Mesendoderm (in vitro differentiated cells): ENCODE measurements around the gene ARHGAP26.
"Not testable (repeated sequence)": the region's sequence is repeated elsewhere in the genome, so short reads cannot be mapped to it uniquely, and the experiment has no call there.

ENCODE experiments used
- DNase-seq: peaks from one replicate; pipeline ENCODE4 v3.0.0; 2013
- H2AK5ac ChIP-seq: 2 replicates; pipeline ENCODE4 v1.6.1; 2013; ENCODE audit warnings: low read length, inconsistent platforms
- H2BK120ac ChIP-seq: 2 replicates; pipeline ENCODE4 v1.6.1; 2013; ENCODE audit warnings: low read depth, mild to moderate bottlenecking, low read length, moderate library complexity, mixed read lengths
- H2BK15ac ChIP-seq: replicated peaks from 2 replicates; pipeline ENCODE4 v1.6.1; 2013; ENCODE audit warnings: low read depth, mild to moderate bottlenecking, moderate library complexity
- H2BK5ac ChIP-seq: 2 replicates; pipeline ENCODE4 v1.6.1; 2013; ENCODE audit warnings: low read length, inconsistent platforms
- H3K18ac ChIP-seq: 2 replicates; pipeline ENCODE4 v1.6.1; 2013; ENCODE audit warnings: mild to moderate bottlenecking, low read length, mixed read lengths
- H3K23ac ChIP-seq: one replicate; pipeline ENCODE4 v1.6.1; 2013; ENCODE audit warnings: low read length
- H3K27ac ChIP-seq: 2 replicates; pipeline ENCODE4 v1.5.1; 2013; ENCODE audit warnings: low read depth, mild to moderate bottlenecking, inconsistent platforms, low read length, moderate library complexity
- H3K27me3 ChIP-seq: 2 replicates; pipeline ENCODE4 v1.6.1; 2013; ENCODE audit warnings: low read length, control low read depth, mild to moderate bottlenecking, inconsistent platforms; ENCODE audit not compliant: insufficient read depth, poor library complexity
- H3K36me3 ChIP-seq: 2 replicates; pipeline ENCODE4 v1.6.1; 2013; ENCODE audit warnings: low read length, inconsistent platforms; ENCODE audit not compliant: control insufficient read depth, insufficient read depth
- H3K4ac ChIP-seq: one replicate; pipeline ENCODE4 v1.6.1; 2013; ENCODE audit warnings: low read depth, mild to moderate bottlenecking, low read length, moderate library complexity
- H3K4me1 ChIP-seq: 2 replicates; pipeline ENCODE4 v1.6.1; 2013; ENCODE audit warnings: low read depth, low read length, inconsistent platforms; ENCODE audit not compliant: control insufficient read depth
- H3K4me2 ChIP-seq: 2 replicates; pipeline ENCODE4 v1.6.1; 2013; ENCODE audit warnings: low read length
- H3K4me3 ChIP-seq: 2 replicates; pipeline ENCODE4 v1.5.1; 2013; ENCODE audit warnings: mild to moderate bottlenecking, low read length
- H3K56ac ChIP-seq: one replicate; pipeline ENCODE4 v1.6.1; 2013; ENCODE audit warnings: low read length
- H3K79me1 ChIP-seq: 2 replicates; pipeline ENCODE4 v1.6.1; 2013; ENCODE audit warnings: low read length, inconsistent platforms
- H3K79me2 ChIP-seq: 2 replicates; pipeline ENCODE4 v1.6.1; 2013; ENCODE audit warnings: mild to moderate bottlenecking, low read length; ENCODE audit not compliant: control insufficient read depth, insufficient read depth
- H3K9ac ChIP-seq: 2 replicates; pipeline ENCODE4 v1.6.1; 2013; ENCODE audit warnings: low read length, inconsistent platforms
- H4K5ac ChIP-seq: one replicate; pipeline ENCODE4 v1.6.1; 2013; ENCODE audit warnings: low read length
- H4K8ac ChIP-seq: one replicate; pipeline ENCODE4 v1.6.1; 2013; ENCODE audit warnings: low read depth, mild to moderate bottlenecking, control low read depth, low read length, moderate library complexity
- WGBS: extraction: QIAGEN DNeasy Blood & Tissue Kit; methylation state at CpG from one replicate; pipeline ENCODE4 v1.1.7; 2013; ENCODE audit warnings: low lambda C conversion rate, missing lambda C conversion rate; ENCODE audit not compliant: insufficient coverage; ENCODE audit errors: extremely low coverage; 5-methylcytosine and 5-hydroxymethylcytosine counted together

ARHGAP26 gene

DNA sequence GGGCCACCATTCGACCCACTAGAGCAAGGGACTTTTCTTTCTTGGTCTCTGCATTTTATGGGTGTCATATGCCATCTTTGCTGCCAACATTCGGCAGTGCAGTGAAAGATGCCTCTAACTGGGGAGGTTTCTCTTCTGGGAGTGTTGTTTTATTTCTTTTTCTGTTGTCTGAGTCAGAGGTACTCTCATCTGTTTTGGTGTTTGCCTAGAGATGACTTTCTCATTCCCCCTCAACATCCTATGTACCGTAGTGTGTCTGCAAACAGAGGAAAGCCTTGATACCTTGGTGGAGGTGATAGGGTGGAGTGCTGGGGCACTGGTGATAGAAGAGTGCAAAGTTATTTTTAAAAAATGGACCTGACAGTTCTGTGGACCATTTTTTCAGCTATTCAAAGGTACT lies 182.1 kb downstream of the ARHGAP26 start:
- Histone ChIP-seq H3K18ac (no peak overlapping the region), H3K36me3 (no peaks in the 10 kb centered on the region), H3K4me1 (no peaks in the 10 kb centered on the region), H3K27me3 (no peaks in the 10 kb centered on the region), H3K56ac (no peak overlapping the region), H3K79me1 (no peaks in the 10 kb centered on the region), H2BK15ac (no peak overlapping the region), H3K4ac (no peak overlapping the region), H4K8ac (no peak overlapping the region), H3K27ac (no peak overlapping the region), H3K23ac (no peak overlapping the region), H3K4me2 (no peak overlapping the region), H3K9ac (no peak overlapping the region), H4K5ac (no peak overlapping the region), H3K79me2 (no peaks in the 10 kb centered on the region), H2AK5ac (no peak overlapping the region), H2BK120ac (no peak overlapping the region), H3K4me3 (no peak overlapping the region), H2BK5ac (no peak overlapping the region)
- whole genome bisulfite sequencing = no CpG with 5 or more reads among the region's 3 CpGs
- no peak for DNase-seq

DNA sequence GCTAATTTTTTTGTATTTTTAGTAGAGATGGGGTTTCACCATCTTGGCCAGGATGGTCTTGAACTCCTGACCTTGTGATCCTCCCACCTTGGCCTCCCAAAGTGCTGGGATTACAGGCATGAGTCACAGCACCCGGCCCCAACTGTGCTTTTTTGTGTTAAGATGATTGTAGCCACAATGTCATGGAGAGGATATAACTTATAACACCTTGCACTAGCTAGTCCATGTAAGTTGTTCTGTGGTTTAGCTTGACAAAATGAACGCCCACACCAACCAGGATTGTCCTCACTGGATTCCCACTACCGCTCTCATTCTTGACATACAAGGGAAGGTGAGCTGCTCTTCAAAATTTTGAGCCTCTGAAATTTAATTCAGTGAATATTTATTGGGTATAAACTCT lies 182.7 kb downstream of the ARHGAP26 start:
- not testable (repeated sequence) for H3K79me2 ChIP-seq, H2AK5ac ChIP-seq, H3K23ac ChIP-seq, H3K36me3 ChIP-seq, H4K5ac ChIP-seq, H3K56ac ChIP-seq, H3K4me2 ChIP-seq, H2BK120ac ChIP-seq, H3K4ac ChIP-seq, H3K4me3 ChIP-seq, H3K4me1 ChIP-seq, H4K8ac ChIP-seq, H3K18ac ChIP-seq, H2BK15ac ChIP-seq, H3K27me3 ChIP-seq, H2BK5ac ChIP-seq, H3K9ac ChIP-seq, H3K27ac ChIP-seq, DNase-seq, H3K79me1 ChIP-seq
- no CpG with 5 or more reads among the region's 3 CpGs for WGBS

DNA sequence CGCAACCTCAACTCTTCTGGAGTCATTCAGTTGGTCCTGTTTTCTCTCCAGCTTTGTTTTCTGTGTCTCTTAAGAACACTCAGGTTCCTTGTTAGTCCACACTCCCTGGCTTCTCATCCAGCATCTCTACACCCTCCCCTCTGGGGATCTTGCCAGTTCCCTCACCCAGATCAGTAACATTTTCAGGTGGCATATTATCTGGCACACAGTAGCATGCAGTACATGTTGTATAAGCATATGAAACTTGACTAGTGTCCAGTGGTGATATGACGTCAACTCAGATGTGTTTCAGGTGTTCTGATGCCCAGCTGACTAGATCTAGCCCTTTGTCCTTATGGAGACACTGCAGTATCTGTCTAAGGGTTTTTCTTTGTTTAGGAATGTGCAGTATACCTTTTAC lies 184.3 kb downstream of the ARHGAP26 start:
- Histone ChIP-seq H4K8ac (no peak overlapping the region), H2BK15ac (no peak overlapping the region), H3K4me2 (no peak overlapping the region), H3K4me3 (no peak overlapping the region), H3K4me1 (peaks cover 1% of the 10 kb centered on the region), H3K27ac (no peak overlapping the region), H3K18ac (no peak overlapping the region), H3K4ac (no peak overlapping the region), H2BK120ac (no peak overlapping the region), H3K27me3 (no peaks in the 10 kb centered on the region), H3K23ac (no peak overlapping the region), H3K56ac (no peak overlapping the region), H3K79me2 (no peaks in the 10 kb centered on the region), H3K79me1 (no peaks in the 10 kb centered on the region), H4K5ac (no peak overlapping the region), H3K36me3 (no peaks in the 10 kb centered on the region), H2AK5ac (no peak overlapping the region), H2BK5ac (no peak overlapping the region), H3K9ac (no peak overlapping the region)
- DNase-seq = no peak
- WGBS = no CpG with 5 or more reads among the region's 2 CpGs

DNA sequence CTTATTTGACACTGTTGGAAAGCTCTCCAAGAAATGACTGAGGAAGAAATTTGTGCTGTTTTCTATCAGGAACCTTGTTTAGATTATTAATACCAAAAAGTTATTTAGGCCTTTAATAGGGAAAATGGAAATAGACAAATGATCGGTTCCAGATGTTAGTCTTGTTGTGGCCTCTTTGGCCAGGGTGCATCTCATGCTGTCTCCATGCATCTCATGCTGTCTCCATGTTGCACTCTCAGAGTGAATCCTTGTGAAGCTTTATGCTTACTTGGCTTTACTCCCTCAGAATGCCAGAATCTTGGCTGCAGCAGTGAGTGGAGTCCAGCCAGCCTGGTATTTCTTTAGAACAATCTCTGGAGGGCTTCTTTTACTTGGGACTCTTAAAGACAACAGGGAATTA lies 185.5 kb downstream of the ARHGAP26 start:
- no CpG with 5 or more reads among the region's 1 CpG for WGBS
- no peaks in the 10 kb centered on the region for H3K27me3 ChIP-seq
- DNase-seq = no peak
- H4K8ac ChIP-seq = no peak overlapping the region
- H4K5ac ChIP-seq = no peak overlapping the region
- no peak overlapping the region for H3K27ac ChIP-seq
- peaks cover 1% of the 10 kb centered on the region for H3K4me1 ChIP-seq
- H2BK5ac ChIP-seq = no peak overlapping the region
- H3K36me3 ChIP-seq = no peaks in the 10 kb centered on the region
- no peak overlapping the region for H3K23ac ChIP-seq
- H3K18ac ChIP-seq = no peak overlapping the region
- no peak overlapping the region for H2BK120ac ChIP-seq
- no peak overlapping the region for H3K9ac ChIP-seq
- H3K79me1 ChIP-seq = no peaks in the 10 kb centered on the region
- H3K4ac ChIP-seq = no peak overlapping the region
- H2AK5ac ChIP-seq = no peak overlapping the region
- H3K4me2 ChIP-seq = no peak overlapping the region
- H3K79me2 ChIP-seq = no peaks in the 10 kb centered on the region
- H3K4me3 ChIP-seq = no peak overlapping the region
- no peak overlapping the region for H2BK15ac ChIP-seq
- H3K56ac ChIP-seq = no peak overlapping the region

DNA sequence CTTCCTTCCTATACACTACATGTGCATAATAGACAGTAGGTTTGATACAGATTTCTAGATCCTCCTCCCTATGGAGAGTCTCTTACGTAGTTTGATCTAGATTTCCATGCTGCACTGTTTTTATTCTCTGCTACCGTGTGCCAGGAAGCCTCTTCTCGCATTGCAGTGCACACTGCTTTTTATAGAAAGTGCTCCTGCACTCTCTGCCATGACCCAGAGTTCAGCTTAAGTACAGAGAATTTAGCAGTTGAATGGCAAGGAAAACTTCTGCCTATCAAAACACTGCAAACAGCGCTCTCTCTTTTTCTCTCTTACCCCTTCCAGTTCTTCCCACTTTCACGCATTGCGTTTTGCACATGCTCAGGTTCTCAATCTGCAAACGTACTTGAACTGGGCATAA lies 187.4 kb downstream of the ARHGAP26 start:
- Histone ChIP-seq H3K27ac (no peak overlapping the region), H2AK5ac (no peak overlapping the region), H3K79me1 (no peaks in the 10 kb centered on the region), H2BK120ac (no peak overlapping the region), H3K4me3 (no peak overlapping the region), H3K4me1 (peaks cover 1% of the 10 kb centered on the region), H3K56ac (no peak overlapping the region), H3K36me3 (no peaks in the 10 kb centered on the region), H3K23ac (no peak overlapping the region), H4K8ac (no peak overlapping the region), H3K27me3 (no peaks in the 10 kb centered on the region), H4K5ac (no peak overlapping the region), H3K79me2 (no peaks in the 10 kb centered on the region), H3K4me2 (no peak overlapping the region), H2BK5ac (no peak overlapping the region), H3K9ac (no peak overlapping the region), H3K18ac (no peak overlapping the region), H3K4ac (no peak overlapping the region), H2BK15ac (no peak overlapping the region)
- DNase-seq = no peak
- no CpG with 5 or more reads among the region's 7 CpGs for WGBS

DNA sequence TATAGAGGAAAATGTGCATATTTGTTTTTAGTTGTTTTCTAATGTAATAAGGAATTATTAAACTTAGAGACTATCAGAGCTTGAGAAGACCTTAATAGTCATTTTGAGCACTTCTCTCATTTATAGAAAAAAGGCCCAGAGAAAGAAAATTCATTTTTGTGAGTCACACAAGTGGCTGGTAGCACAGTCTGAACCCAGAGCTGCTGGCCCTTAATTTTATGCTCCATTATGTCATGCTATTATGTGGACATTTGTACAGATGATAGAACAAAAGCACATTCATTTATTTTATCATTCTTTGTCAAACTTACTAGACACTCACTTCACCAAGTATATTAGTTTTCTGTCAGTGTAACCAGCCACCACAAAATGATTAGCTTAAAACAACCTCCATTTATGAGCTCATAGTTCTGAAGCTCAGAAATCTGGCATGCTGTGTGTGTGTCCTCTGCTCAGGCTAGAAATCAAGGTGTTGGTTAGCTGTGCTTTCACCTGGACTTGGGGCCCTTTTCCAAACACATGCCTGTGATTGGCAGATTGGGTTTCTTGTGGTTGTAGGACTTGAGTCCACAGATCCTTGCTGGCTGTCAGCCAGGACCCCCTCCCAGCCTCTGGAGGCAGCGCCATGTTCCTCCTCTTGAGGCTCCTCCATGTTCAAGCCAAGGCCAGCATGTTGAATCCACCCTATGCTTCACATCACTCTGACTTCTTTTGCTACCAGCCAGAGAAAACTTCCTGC lies 188.9 kb downstream of the ARHGAP26 start:
- H3K4me2 ChIP-seq = no peak overlapping the region
- H3K23ac ChIP-seq = no peak overlapping the region
- no peak overlapping the region for H2BK120ac ChIP-seq
- H3K27ac ChIP-seq = no peak overlapping the region
- no peak overlapping the region for H3K9ac ChIP-seq
- no peak overlapping the region for H2BK5ac ChIP-seq
- no peaks in the 10 kb centered on the region for H3K36me3 ChIP-seq
- no peak overlapping the region for H3K4me3 ChIP-seq
- no peak overlapping the region for H2BK15ac ChIP-seq
- H2AK5ac ChIP-seq = no peak overlapping the region
- no peaks in the 10 kb centered on the region for H3K79me2 ChIP-seq
- peaks cover 1% of the 10 kb centered on the region for H3K4me1 ChIP-seq
- H4K8ac ChIP-seq = no peak overlapping the region
- WGBS = no CpG with 5 or more reads among the region's 1 CpG
- no peaks in the 10 kb centered on the region for H3K79me1 ChIP-seq
- H3K56ac ChIP-seq = no peak overlapping the region
- H3K18ac ChIP-seq = no peak overlapping the region
- no peak overlapping the region for H4K5ac ChIP-seq
- no peak overlapping the region for H3K4ac ChIP-seq
- DNase-seq = no peak
- no peaks in the 10 kb centered on the region for H3K27me3 ChIP-seq
